ENCODE data around the gene MYDGF.

The MYDGF gene

GRCh38 chr19:4669723-4670480 lies at the start of gene MYDGF (continued):
- TF ChIP-seq ZNF555 (tag by site-specific recombination; conservative IDR thresholded peaks at IDR 0.05): no peak
- TF ChIP-seq ZNF169 (tag by site-specific recombination; IDR thresholded peaks at IDR 0.05): no peak
- no peak for TF ChIP-seq ZNF473 (tag by site-specific recombination; IDR thresholded peaks at IDR 0.05)
- no peak for TF ChIP-seq ZNF148 (tag by site-specific recombination; IDR thresholded peaks at IDR 0.05; ENCODE audit: borderline replicate concordance)
- TF ChIP-seq ZNF140 (tag by site-specific recombination; IDR thresholded peaks at IDR 0.05): no peak
- no peak for TF ChIP-seq ZNF501 (tag by site-specific recombination; IDR thresholded peaks at IDR 0.05)
- TF ChIP-seq ZSCAN18 (tag by site-specific recombination; IDR thresholded peaks at IDR 0.05): no peak
- no peak for TF ChIP-seq AEBP2 (tag by site-specific recombination; IDR thresholded peaks at IDR 0.05; ENCODE audit: borderline replicate concordance)
- no peak for TF ChIP-seq ZSCAN5A (tag by site-specific recombination; IDR thresholded peaks at IDR 0.05)
- no peak for TF ChIP-seq ZNF133 (tag by site-specific recombination; IDR thresholded peaks at IDR 0.05)
- TF ChIP-seq ZNF202 (tag by site-specific recombination; IDR thresholded peaks at IDR 0.05; ENCODE audit: borderline replicate concordance): no peak
- no peak for TF ChIP-seq SCRT1 (tag by site-specific recombination; IDR thresholded peaks at IDR 0.05; ENCODE audit: borderline replicate concordance)
- no peak for TF ChIP-seq PRDM4 (tag by site-specific recombination; IDR thresholded peaks at IDR 0.05)
- TF ChIP-seq ZBTB44 (tag by site-specific recombination; IDR thresholded peaks at IDR 0.05): no peak
- peak; percentile 71; the same call in 1 of the 2 replicates for TF ChIP-seq KLF16 (tag by site-specific recombination; IDR thresholded peaks at IDR 0.05)
- TF ChIP-seq ZNF624 (tag by site-specific recombination; IDR thresholded peaks at IDR 0.05): no peak
- TF ChIP-seq ZNF544 (tag by site-specific recombination; IDR thresholded peaks at IDR 0.05): no peak
- peak; percentile 94 for TF ChIP-seq YY1 (tag by site-specific recombination; IDR thresholded peaks at IDR 0.05)
- TF ChIP-seq ZNF529 (tag by site-specific recombination; IDR thresholded peaks at IDR 0.05; ENCODE audit: insufficient replicate concordance): no peak
- TF ChIP-seq GFI1B (tag by site-specific recombination; IDR thresholded peaks at IDR 0.05): no peak
- TF ChIP-seq ZBTB20 (tag by site-specific recombination; IDR thresholded peaks at IDR 0.05): peak; percentile 80; the same call in 1 of the 2 replicates
- TF ChIP-seq ZEB2 (tag by site-specific recombination; IDR thresholded peaks at IDR 0.05): peak; percentile 50
- TF ChIP-seq ZNF155 (tag by site-specific recombination; IDR thresholded peaks at IDR 0.05): no peak
- TF ChIP-seq SP7 (tag by site-specific recombination; IDR thresholded peaks at IDR 0.05): peak; percentile 49; the same call in 1 of the 2 replicates
- TF ChIP-seq ZNF488 (tag by site-specific recombination; IDR thresholded peaks at IDR 0.05): no peak
- TF ChIP-seq ZFHX2 (tag by site-specific recombination; conservative IDR thresholded peaks at IDR 0.05): peak; percentile 75
- no peak for TF ChIP-seq ZFP3 (tag by site-specific recombination; IDR thresholded peaks at IDR 0.05; ENCODE audit: low read depth)
- TF ChIP-seq REPIN1 (tag by site-specific recombination; IDR thresholded peaks at IDR 0.05; ENCODE audit: low read depth): no peak
